WERI-Rb-1 (cell line): ENCODE measurements around the gene PTPRM.

Source experiments
- DNase-seq: peaks from one replicate; pipeline ENCODE4 v3.0.0-alpha.2; 2020
- H3K27ac ChIP-seq: fragments of 250-450 bp; sonication (Bioruptor Pico); 2 replicates; pipeline ENCODE4 v1.5.1; 2020; ENCODE audit warnings: mild to moderate bottlenecking, moderate library complexity
- H3K27me3 ChIP-seq: fragments of 250-450 bp; sonication (Bioruptor Pico); 2 replicates; pipeline ENCODE4 v1.5.1; 2021; ENCODE audit warnings: mild to moderate bottlenecking, low read depth, moderate library complexity; ENCODE audit not compliant: insufficient read depth, severe bottlenecking
- H3K36me3 ChIP-seq: fragments of 250-450 bp; sonication (Bioruptor Pico); 2 replicates; pipeline ENCODE4 v1.5.1; 2020; ENCODE audit warnings: mild to moderate bottlenecking, moderate library complexity
- H3K4me3 ChIP-seq: 2 replicates; pipeline ENCODE4 v1.5.1; 2011; ENCODE audit warnings: low read depth, mild to moderate bottlenecking, control low read depth, low read length
- H3K9me3 ChIP-seq: fragments of 250-450 bp; sonication (Bioruptor Pico); 2 replicates; pipeline ENCODE4 v1.5.1; 2021; ENCODE audit warnings: mild to moderate bottlenecking, moderate library complexity; ENCODE audit not compliant: severe bottlenecking
- CTCF ChIP-seq: IDR thresholded peaks from 2 replicates; pipeline ENCODE4 v1.5.1; 2011; ENCODE audit warnings: low read depth, mild to moderate bottlenecking, control low read depth, inconsistent platforms, low read length

Gene PTPRM

DNA sequence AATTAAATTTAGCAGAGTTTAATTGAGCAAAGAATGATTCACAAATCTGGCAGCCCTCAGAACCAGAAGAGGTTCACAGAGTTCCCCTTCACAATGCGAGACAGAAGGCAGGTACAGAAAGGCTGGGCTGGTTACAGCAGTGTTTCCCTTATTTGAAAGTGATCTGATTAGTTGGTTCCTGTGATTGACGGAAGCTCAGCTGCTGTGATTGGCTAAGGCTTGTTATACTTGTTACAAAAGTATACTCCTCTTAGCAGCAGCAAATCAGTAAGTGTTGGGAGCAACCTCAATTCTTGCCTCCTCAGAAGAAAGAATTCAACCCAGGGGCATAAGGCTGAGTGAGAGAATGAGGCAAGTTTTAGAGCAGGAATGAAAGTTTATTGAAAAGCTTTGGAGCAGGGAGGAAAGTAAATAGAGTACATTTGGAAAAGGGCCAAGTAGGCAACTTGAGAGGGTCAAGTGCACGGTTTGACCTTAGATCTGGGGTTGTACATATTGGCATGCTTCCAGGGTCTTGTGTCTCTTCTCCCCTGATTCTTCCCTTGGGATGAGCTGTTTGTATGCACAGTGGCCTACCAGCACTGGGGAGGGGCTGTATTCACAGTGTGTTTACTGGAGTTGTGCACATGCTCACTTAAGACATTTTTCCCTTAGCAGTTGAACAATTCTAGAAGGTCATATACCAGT, 610.4 kb downstream of the PTPRM start:
- no peak for DNase-seq

GRCh38 chr18:8186413-8186812, 619.3 kb downstream of the PTPRM start:
- Histone ChIP-seq H3K36me3 (no peaks in the 10 kb centered on the region), H3K4me3 (no peak overlapping the region), H3K27me3 (no peaks in the 10 kb centered on the region), H3K9me3 (no peaks in the 10 kb centered on the region), H3K27ac (no peak overlapping the region)
- DNase-seq = no peak
- TF ChIP-seq CTCF = no peak

More for the DNA sequence above, 610.4 kb downstream of the PTPRM start:
- Histone ChIP-seq H3K36me3 (no peaks in the 10 kb centered on the region), H3K9me3 (peaks cover 3% of the 10 kb centered on the region), H3K27ac (no peak overlapping the region), H3K27me3 (no peaks in the 10 kb centered on the region), H3K4me3 (no peak overlapping the region)
- no peak for TF ChIP-seq CTCF

DNA sequence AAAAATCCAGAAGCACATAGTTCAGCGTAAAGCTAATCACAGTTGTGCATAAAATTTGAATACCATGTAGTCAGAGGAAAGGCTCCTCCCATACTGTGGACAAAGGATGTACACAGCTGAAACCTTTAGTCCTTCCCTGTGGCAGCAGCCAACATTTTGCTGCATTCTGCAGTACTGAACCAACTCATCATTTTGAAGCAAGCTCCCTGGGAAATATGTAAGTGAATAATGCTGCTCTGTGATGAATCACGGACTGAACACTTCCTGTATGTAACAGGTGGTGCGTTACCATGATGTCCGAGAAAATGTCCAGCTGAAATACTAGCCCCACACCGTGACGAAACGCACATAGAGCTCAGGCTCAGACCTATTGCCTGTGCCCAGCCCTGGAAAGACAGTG, 621.1 kb downstream of the PTPRM start:
- TF ChIP-seq CTCF = no peak
- Histone ChIP-seq H3K36me3 (no peaks in the 10 kb centered on the region), H3K4me3 (no peak overlapping the region), H3K9me3 (no peaks in the 10 kb centered on the region), H3K27me3 (no peaks in the 10 kb centered on the region), H3K27ac (no peak overlapping the region)
- DNase-seq = no peak

DNA sequence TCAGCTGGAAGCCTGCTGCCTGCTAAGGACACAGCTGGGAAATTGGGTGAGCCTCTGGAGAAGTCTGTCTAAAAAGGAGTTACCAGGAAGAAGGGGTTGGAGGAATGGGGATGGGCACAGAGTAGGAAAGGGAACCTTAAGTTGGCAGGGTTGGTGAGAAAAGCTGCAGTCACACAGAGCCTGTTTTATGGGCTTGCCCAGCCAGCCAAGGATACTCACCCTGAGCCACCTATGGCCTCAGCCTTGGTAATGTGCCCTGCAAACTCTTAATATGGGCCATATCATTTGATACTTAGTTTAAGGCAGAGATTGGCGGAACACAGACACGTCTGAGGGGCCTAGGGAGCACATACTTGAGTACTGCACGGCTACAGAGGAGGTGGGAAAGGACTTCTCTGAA, 623.9 kb downstream of the PTPRM start:
- H3K9me3 ChIP-seq = no peaks in the 10 kb centered on the region
- H3K27ac ChIP-seq = no peak overlapping the region
- H3K4me3 ChIP-seq = no peak overlapping the region
- DNase-seq = no peak
- no peaks in the 10 kb centered on the region for H3K27me3 ChIP-seq
- H3K36me3 ChIP-seq = no peaks in the 10 kb centered on the region
- TF ChIP-seq CTCF = no peak

GRCh38 chr18:8194431-8194830, 627.3 kb downstream of the PTPRM start:
- H3K4me3 ChIP-seq = no peak overlapping the region
- no peaks in the 10 kb centered on the region for H3K9me3 ChIP-seq
- no peaks in the 10 kb centered on the region for H3K27me3 ChIP-seq
- DNase-seq = no peak
- no peak overlapping the region for H3K27ac ChIP-seq
- no peaks in the 10 kb centered on the region for H3K36me3 ChIP-seq
- no peak for TF ChIP-seq CTCF

DNA sequence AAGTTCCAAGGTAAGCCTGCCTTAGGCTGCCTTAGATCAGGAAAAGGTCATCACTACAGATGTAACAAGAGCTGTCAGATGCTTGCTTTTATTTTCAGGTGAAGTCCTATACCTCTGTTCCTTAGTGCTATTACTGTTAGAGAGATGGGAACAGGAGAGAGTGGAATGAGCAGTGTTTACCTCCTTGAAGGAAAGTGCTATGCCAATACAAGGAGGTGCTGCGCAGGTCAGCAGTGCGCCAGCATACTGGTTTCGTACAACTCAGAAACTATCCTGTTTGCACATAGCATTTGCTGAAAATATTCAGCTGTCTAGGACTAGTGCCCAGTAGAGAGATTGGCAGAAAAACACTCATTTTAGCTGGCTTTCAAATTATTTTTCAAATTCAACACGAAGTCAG, 629.1 kb downstream of the PTPRM start:
- TF ChIP-seq CTCF = no peak
- H3K36me3 ChIP-seq = no peaks in the 10 kb centered on the region
- DNase-seq = no peak
- no peaks in the 10 kb centered on the region for H3K9me3 ChIP-seq
- no peaks in the 10 kb centered on the region for H3K27me3 ChIP-seq
- H3K27ac ChIP-seq = no peak overlapping the region
- no peak overlapping the region for H3K4me3 ChIP-seq
